Testis (tissue), 2 donors: Measurements from ENCODE around the gene NRCAM.

Source experiments
- POLR2A ChIP-seq: fragments of 450-650 bp; IDR thresholded peaks from one replicate; pipeline ENCODE4 v1.6.1; 2017; ENCODE audit warnings: antibody characterized with exemption, mild to moderate bottlenecking, moderate library complexity
- TF ChIP-seq, protein P1 (sequence below), 3 experiments: fragments of 450-650 bp in 2 of 3; fragments of 200-600 bp in 1 of 3; sonication (generic) in 1 of 3; IDR thresholded peaks; one replicate each; pipeline ENCODE4 v1.5.1; 2016 to 2019; ENCODE audit warnings: antibody characterized with exemption in 3 of 3, mild to moderate bottlenecking in 2 of 3, moderate library complexity in 1 of 3

DNA sequence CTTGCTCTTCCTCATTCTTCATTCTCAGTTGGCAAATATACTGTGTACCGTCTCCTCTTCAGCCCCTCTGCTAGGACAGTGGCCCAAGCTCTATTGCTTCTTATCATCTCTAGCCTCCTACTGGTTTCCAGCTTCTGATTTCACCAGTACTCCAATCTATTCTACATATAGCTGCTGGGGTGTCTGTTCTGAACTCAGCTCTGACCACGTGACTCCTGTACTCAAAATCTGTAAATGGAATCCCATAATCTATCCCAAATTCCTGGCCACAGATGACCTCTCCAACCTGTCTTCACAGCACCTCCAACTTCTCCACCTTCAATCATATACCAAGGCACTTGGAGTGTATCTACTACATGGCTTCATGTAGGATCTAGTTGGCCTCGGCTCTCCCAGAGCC lies 152.9 kb downstream of the NRCAM start:
- TF ChIP-seq, protein P1, sequence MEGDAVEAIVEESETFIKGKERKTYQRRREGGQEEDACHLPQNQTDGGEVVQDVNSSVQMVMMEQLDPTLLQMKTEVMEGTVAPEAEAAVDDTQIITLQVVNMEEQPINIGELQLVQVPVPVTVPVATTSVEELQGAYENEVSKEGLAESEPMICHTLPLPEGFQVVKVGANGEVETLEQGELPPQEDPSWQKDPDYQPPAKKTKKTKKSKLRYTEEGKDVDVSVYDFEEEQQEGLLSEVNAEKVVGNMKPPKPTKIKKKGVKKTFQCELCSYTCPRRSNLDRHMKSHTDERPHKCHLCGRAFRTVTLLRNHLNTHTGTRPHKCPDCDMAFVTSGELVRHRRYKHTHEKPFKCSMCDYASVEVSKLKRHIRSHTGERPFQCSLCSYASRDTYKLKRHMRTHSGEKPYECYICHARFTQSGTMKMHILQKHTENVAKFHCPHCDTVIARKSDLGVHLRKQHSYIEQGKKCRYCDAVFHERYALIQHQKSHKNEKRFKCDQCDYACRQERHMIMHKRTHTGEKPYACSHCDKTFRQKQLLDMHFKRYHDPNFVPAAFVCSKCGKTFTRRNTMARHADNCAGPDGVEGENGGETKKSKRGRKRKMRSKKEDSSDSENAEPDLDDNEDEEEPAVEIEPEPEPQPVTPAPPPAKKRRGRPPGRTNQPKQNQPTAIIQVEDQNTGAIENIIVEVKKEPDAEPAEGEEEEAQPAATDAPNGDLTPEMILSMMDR (IDR thresholded peaks at IDR 0.05): no peak
- TF ChIP-seq POLR2A: no peak
